GM20000 (cell line): ENCODE results near the gene GPHB5.

Experiments
- DNase-seq: peaks from one replicate; pipeline ENCODE4 v3.0.0; 2012; ENCODE audit warnings: low spot score
- CTCF ChIP-seq: IDR thresholded peaks from 2 replicates; pipeline ENCODE4 v1.5.1; 2012; ENCODE audit warnings: mild to moderate bottlenecking, control low read depth; ENCODE audit errors: extremely low read depth, missing control alignments

The GPHB5 gene

DNA sequence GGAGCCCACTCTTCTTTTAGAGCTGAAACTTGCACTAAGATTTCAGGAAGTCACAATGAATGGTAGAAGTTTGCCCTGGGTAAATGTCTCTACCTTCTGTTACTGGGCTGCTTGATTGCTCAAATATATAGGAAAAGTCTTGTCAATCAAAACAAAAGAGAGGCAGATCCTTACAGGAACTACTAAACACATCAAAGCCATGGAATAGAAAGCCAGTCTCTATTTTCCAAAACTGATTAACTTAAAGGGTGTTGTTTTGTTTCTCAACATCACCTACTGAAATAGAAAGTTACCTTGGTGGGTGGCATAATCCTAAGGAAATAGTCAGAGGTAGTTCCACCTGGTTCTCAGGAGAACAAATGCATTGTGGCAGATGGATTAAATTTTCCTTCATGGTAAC lies at the start of gene GPHB5:
Gene GPHB5, minus strand, starts transcription at position 101 of the 400 bp plus-strand sequence. CDS start 1,086 bp downstream, outside the sequence.
- TF ChIP-seq CTCF: no peak
- no peak for DNase-seq

DNA sequence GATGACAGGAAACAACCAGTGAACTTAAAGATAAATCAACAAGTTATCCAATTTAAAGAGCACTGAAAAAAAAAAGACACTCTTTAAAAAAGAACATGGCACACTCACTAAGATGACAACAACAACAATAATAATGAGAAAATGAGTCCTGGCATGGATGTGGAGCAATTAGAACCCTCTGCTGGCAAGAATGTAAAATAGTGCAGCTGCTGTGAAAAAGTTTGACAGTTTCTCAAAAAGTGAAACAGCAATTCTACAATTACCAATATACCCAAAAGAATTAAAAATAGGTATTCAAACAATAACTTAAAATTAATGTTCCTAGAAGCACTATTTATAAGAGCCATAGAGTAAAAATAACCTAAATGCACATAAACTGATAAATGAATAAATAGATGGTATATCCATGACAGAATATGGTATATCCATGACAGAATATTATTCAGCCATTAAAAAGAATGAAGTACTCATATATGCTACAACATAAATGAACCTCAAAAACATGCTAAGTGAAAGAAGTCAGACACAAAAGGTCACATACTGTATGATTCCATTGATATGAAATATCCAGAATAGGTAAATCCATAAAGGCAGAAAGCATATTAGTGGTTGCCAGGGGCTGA lies 49.1 kb upstream of the GPHB5 start:
- no peak for TF ChIP-seq CTCF

GRCh38 chr14:63362389-63362819 lies 43.7 kb upstream of the GPHB5 start:
- DNase-seq: no peak
- TF ChIP-seq CTCF: no peak

More for the DNA sequence above, 49.1 kb upstream of the GPHB5 start:
- DNase-seq: no peak

DNA sequence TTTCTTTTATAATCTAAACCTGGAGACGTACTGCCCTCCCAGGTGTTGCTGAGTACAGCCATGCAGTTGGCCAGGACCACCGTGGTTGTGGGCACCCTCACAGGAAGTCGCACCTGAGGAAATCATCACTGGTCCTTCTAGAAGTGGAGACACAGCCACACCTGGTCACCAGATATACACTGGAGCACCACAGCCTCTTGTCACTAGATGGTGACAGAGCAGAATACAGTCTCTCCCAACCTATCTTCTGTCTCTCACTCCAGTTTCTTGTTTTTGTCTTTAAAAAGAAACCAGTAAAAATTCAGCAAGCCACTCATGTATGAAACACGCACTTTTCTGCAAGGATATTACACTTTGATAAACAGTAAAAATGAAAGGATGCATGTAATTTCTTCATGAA lies 43.1 kb upstream of the GPHB5 start:
- DNase-seq: peak; percentile 7
- no peak for TF ChIP-seq CTCF

- no peak for DNase-seq
Observed at GRCh38 chr14:63357841-63358240, 39.1 kb upstream of the GPHB5 start.

GRCh38 chr14:63345826-63346225 lies 27.1 kb upstream of the GPHB5 start:
- TF ChIP-seq CTCF: no peak
- DNase-seq: no peak

More at GRCh38 chr14:63357841-63358240, 39.1 kb upstream of the GPHB5 start:
- TF ChIP-seq CTCF: no peak

- no peak for TF ChIP-seq CTCF
- no peak for DNase-seq
Observed at GRCh38 chr14:63344336-63344735, 25.6 kb upstream of the GPHB5 start.
